Common myeloid progenitor, CD34-positive (primary cell): ENCODE measurements around the gene PRKCA.

ENCODE experiments used
- CTCF ChIA-PET: fragments of 350-600 bp; sonication (Branson Sonifier 250); formaldehyde crosslinking; loops from one replicate; lab custom pipeline; 2021; ENCODE audit warnings: antibody characterized with exemption; lab: Charles Lee
- POLR2A ChIA-PET: fragments of 350-600 bp; sonication (Branson Sonifier 250); formaldehyde crosslinking; loops from one replicate; lab custom pipeline; 2021; ENCODE audit warnings: antibody characterized with exemption; lab: Charles Lee
- DNase-seq, 3 donors: peaks; one replicate each; pipeline versions ENCODE4 v3.0.0 to v3.0.0-alpha.2; 2013
- H3K27ac ChIP-seq, 2 experiments: 1 replicate in 1 of 2; 2 replicates in 1 of 2; pipeline ENCODE4 v1.7.0; 2013; ENCODE audit warnings: inconsistent platforms in 2 of 2, low read length in 2 of 2, mild to moderate bottlenecking in 2 of 2, low read depth in 1 of 2, moderate library complexity in 1 of 2; ENCODE audit not compliant: severe bottlenecking in 2 of 2, insufficient read depth in 1 of 2, poor library complexity in 1 of 2
- H3K27me3 ChIP-seq, 5 experiments: replicated peaks in 2 of 5; 1 replicate in 3 of 5; 2 replicates in 2 of 5; pipeline versions ENCODE4 v1.6.1 to v1.7.0; 2013; ENCODE audit warnings: low read length in 4 of 5, mild to moderate bottlenecking in 2 of 5, moderate library complexity in 2 of 5, inconsistent platforms in 1 of 5; ENCODE audit not compliant: insufficient read depth in 5 of 5, control insufficient read depth in 4 of 5
- H3K36me3 ChIP-seq, 4 experiments: 1 replicate in 2 of 4; 2 replicates in 2 of 4; pipeline versions ENCODE4 v1.6.1 to v1.7.0; 2013; ENCODE audit warnings: low read length in 3 of 4, control low read depth in 1 of 4, mild to moderate bottlenecking in 1 of 4; ENCODE audit not compliant: control insufficient read depth in 4 of 4, insufficient read depth in 4 of 4
- H3K4me1 ChIP-seq, 4 experiments: 1 replicate in 3 of 4; 2 replicates in 1 of 4; pipeline versions ENCODE4 v1.6.1 to v1.7.1; 2013; ENCODE audit warnings: low read length in 3 of 4, mild to moderate bottlenecking in 3 of 4, control low read depth in 1 of 4, inconsistent platforms in 1 of 4, moderate library complexity in 1 of 4; ENCODE audit not compliant: control insufficient read depth in 4 of 4, insufficient read depth in 4 of 4; ENCODE audit errors: control extremely low read depth in 1 of 4
- H3K4me3 ChIP-seq, 7 experiments: 1 replicate in 4 of 7; 2 replicates in 3 of 7; pipeline versions ENCODE4 v1.5.1 to v1.7.0; 2013; ENCODE audit warnings: mild to moderate bottlenecking in 7 of 7, low read length in 6 of 7, moderate library complexity in 6 of 7, inconsistent platforms in 2 of 7, low read depth in 2 of 7, control low read depth in 1 of 7; ENCODE audit not compliant: insufficient read depth in 4 of 7, control insufficient read depth in 1 of 7; ENCODE audit errors: extremely low read depth in 1 of 7
- H3K9me3 ChIP-seq, 5 experiments: 1 replicate in 4 of 5; 2 replicates in 1 of 5; pipeline versions ENCODE4 v1.6.1 to v1.7.1; 2013; ENCODE audit warnings: low read length in 4 of 5, mild to moderate bottlenecking in 2 of 5, inconsistent platforms in 1 of 5, low read depth in 1 of 5, moderate library complexity in 1 of 5; ENCODE audit not compliant: control insufficient read depth in 4 of 5, insufficient read depth in 2 of 5; ENCODE audit errors: control extremely low read depth in 1 of 5
- WGBS: methylation state at CpG from one replicate; pipeline ENCODE4 v1.1.5; 2013; ENCODE audit not compliant: insufficient coverage; 5-methylcytosine and 5-hydroxymethylcytosine counted together

The PRKCA gene

GRCh38 chr17:66576473-66576872, 274.1 kb downstream of the PRKCA start:
- POLR2A ChIA-PET = no interaction called here
- H3K4me1 ChIP-seq = no peaks in the 10 kb centered on the region
- no peaks in the 10 kb centered on the region for H3K36me3 ChIP-seq
- H3K27ac ChIP-seq = no peak overlapping the region
- no peaks in the 10 kb centered on the region for H3K27me3 ChIP-seq
- CTCF ChIA-PET = no interaction called here
- no peak overlapping the region for H3K4me3 ChIP-seq
- H3K9me3 ChIP-seq = no peaks in the 10 kb centered on the region
- 83% methylated on average over 6 of the region's 6 CpGs for WGBS
- DNase-seq = no peak

GRCh38 chr17:66577041-66577440, 274.6 kb downstream of the PRKCA start:
- POLR2A ChIA-PET = no interaction called here
- 96% methylated on average over 8 of the region's 8 CpGs for WGBS
- H3K4me3 ChIP-seq = no peak overlapping the region
- CTCF ChIA-PET = no interaction called here
- no peaks in the 10 kb centered on the region for H3K36me3 ChIP-seq
- H3K9me3 ChIP-seq = no peaks in the 10 kb centered on the region
- H3K27ac ChIP-seq = no peak overlapping the region
- H3K27me3 ChIP-seq = no peaks in the 10 kb centered on the region
- no peak for DNase-seq
- H3K4me1 ChIP-seq = no peaks in the 10 kb centered on the region

GRCh38 chr17:66578781-66579489, 276.5 kb downstream of the PRKCA start:
- WGBS = 93% methylated on average over 20 of the region's 22 CpGs
- H3K4me1 ChIP-seq = no peaks in the 10 kb centered on the region
- DNase-seq = no peak
- H3K9me3 ChIP-seq = no peaks in the 10 kb centered on the region
- ChIA-PET POLR2A (no interaction called here), CTCF (no interaction called here)
- no peaks in the 10 kb centered on the region for H3K27me3 ChIP-seq
- H3K36me3 ChIP-seq = no peaks in the 10 kb centered on the region
- H3K27ac ChIP-seq = no peak overlapping the region
- H3K4me3 ChIP-seq = no peak overlapping the region

GRCh38 chr17:66579556-66579955, 277.1 kb downstream of the PRKCA start:
- H3K27me3 ChIP-seq = no peaks in the 10 kb centered on the region
- no peak overlapping the region for H3K27ac ChIP-seq
- no peak overlapping the region for H3K4me3 ChIP-seq
- WGBS = 82% methylated on average over 4 of the region's 4 CpGs
- no peaks in the 10 kb centered on the region for H3K4me1 ChIP-seq
- H3K9me3 ChIP-seq = no peaks in the 10 kb centered on the region
- CTCF ChIA-PET = no interaction called here
- no peaks in the 10 kb centered on the region for H3K36me3 ChIP-seq
- POLR2A ChIA-PET = no interaction called here
- DNase-seq = no peak

GRCh38 chr17:66580184-66580955, 278.0 kb downstream of the PRKCA start:
- 95% methylated on average over 9 of the region's 15 CpGs for WGBS
- Histone ChIP-seq H3K9me3 (no peaks in the 10 kb centered on the region), H3K36me3 (no peaks in the 10 kb centered on the region), H3K27ac (no peak overlapping the region), H3K27me3 (no peaks in the 10 kb centered on the region), H3K4me1 (no peaks in the 10 kb centered on the region), H3K4me3 (no peak overlapping the region)
- ChIA-PET POLR2A (no interaction called here), CTCF (interaction anchor here (0.6 kb wide), 1 partner anchor 24 kb away, joined by 5 read pairs; no protein-coding TSS in a partner anchor)
- no peak for DNase-seq

GRCh38 chr17:66580956-66581391, 278.6 kb downstream of the PRKCA start:
- Histone ChIP-seq H3K36me3 (no peaks in the 10 kb centered on the region), H3K27me3 (no peaks in the 10 kb centered on the region), H3K4me1 (no peaks in the 10 kb centered on the region), H3K9me3 (no peaks in the 10 kb centered on the region), H3K27ac (no peak overlapping the region), H3K4me3 (no peak overlapping the region)
- WGBS = 60% methylated on average over 3 of the region's 3 CpGs
- ChIA-PET POLR2A (no interaction called here), CTCF (interaction anchor here (0.6 kb wide), 1 partner anchor 25 kb away, joined by 5 read pairs; no protein-coding TSS in a partner anchor)
- DNase-seq = no peak
